Esophagus muscularis mucosa (tissue), 4 donors: ENCODE measurements around the gene LLGL1.

Source experiments
- CTCF ChIP-seq, 3 experiments: fragments of 200-600 bp in 2 of 3; fragments of 450-650 bp in 1 of 3; sonication (generic) in 2 of 3; IDR thresholded peaks; one replicate each; pipeline ENCODE4 v1.5.1; 2017 to 2019; ENCODE audit warnings: antibody characterized with exemption in 3 of 3, mild to moderate bottlenecking in 2 of 3, moderate library complexity in 1 of 3
- EP300 ChIP-seq: sonication (generic); formaldehyde crosslinking; IDR thresholded peaks from one replicate; pipeline ENCODE4 v1.6.1; 2017; ENCODE audit warnings: antibody characterized with exemption
- POLR2A ChIP-seq: fragments of 450-650 bp; IDR thresholded peaks from one replicate; pipeline ENCODE4 v1.6.1; 2017; ENCODE audit warnings: antibody characterized with exemption, moderate library complexity, mild to moderate bottlenecking, low read depth
- POLR2AphosphoS5 ChIP-seq, 2 donors: sonication (generic); formaldehyde crosslinking; IDR thresholded peaks; one replicate each; pipeline ENCODE4 v1.6.1; 2017; ENCODE audit warnings: antibody characterized with exemption in 2 of 2

GRCh38 chr17:18250708-18251107 lies 25.3 kb downstream of the LLGL1 start:
- TF ChIP-seq CTCF (IDR thresholded peaks at IDR 0.05), result no peak
- TF ChIP-seq POLR2AphosphoS5 (IDR thresholded peaks at IDR 0.05), result no peak
- no peak for TF ChIP-seq EP300
- no peak for TF ChIP-seq POLR2A
